Karpas-422 (cell line): ENCODE results near the gene ZNF615. TPM values are rescaled to one million over a fixed set of nuclear protein-coding genes. Genes with fewer than 3 reads are reported as not detected.

Experiments
- DNase-seq: peaks from one replicate; pipeline ENCODE4 v3.0.0-alpha.2; 2015
- H2AFZ ChIP-seq: fragments of 200-600 bp; sonication (generic); 2 replicates; pipeline ENCODE4 v1.6.1; 2014; ENCODE audit warnings: antibody characterized with exemption, low read length, mixed read lengths
- H3K27ac ChIP-seq: fragments of 200-600 bp; sonication (generic); 2 replicates; pipeline ENCODE4 v1.5.1; 2014; ENCODE audit warnings: mild to moderate bottlenecking, low read length, moderate library complexity
- H3K27me3 ChIP-seq: fragments of 200-600 bp; sonication (generic); 2 replicates; pipeline ENCODE4 v1.6.1; 2014; ENCODE audit warnings: low read length, mixed read lengths
- H3K36me3 ChIP-seq: fragments of 200-600 bp; sonication (generic); 2 replicates; pipeline ENCODE4 v1.6.1; 2014; ENCODE audit warnings: low read length, mixed read lengths; ENCODE audit not compliant: insufficient read depth
- H3K4me1 ChIP-seq: fragments of 200-600 bp; sonication (generic); 2 replicates; pipeline ENCODE4 v1.6.1; 2014; ENCODE audit warnings: mild to moderate bottlenecking, low read length, mixed read lengths
- H3K4me2 ChIP-seq: fragments of 200-600 bp; sonication (generic); 2 replicates; pipeline ENCODE4 v1.6.1; 2014; ENCODE audit warnings: low read length, low read depth, mild to moderate bottlenecking; ENCODE audit not compliant: poor library complexity, severe bottlenecking
- H3K4me3 ChIP-seq: fragments of 200-600 bp; sonication (generic); 2 replicates; pipeline ENCODE4 v1.5.1; 2014; ENCODE audit warnings: mild to moderate bottlenecking, antibody characterized with exemption, low read length, mixed read lengths
- H3K79me2 ChIP-seq: fragments of 200-600 bp; sonication (generic); 2 replicates; pipeline ENCODE4 v1.6.1; 2014; ENCODE audit warnings: mild to moderate bottlenecking, low read length, mixed read lengths
- H3K9ac ChIP-seq: fragments of 200-600 bp; sonication (generic); 2 replicates; pipeline ENCODE4 v1.6.0; 2014; ENCODE audit warnings: low read length
- H3K9me2 ChIP-seq: fragments of 200-600 bp; sonication (generic), shearing (Covaris generic); replicated peaks from 2 replicates; pipeline ENCODE4 v1.6.0; 2014; ENCODE audit warnings: mild to moderate bottlenecking, low read length, moderate library complexity; ENCODE audit not compliant: insufficient read depth
- H3K9me3 ChIP-seq: fragments of 300-700, 200-600 bp; sonication (generic); 2 replicates; pipeline ENCODE4 v1.6.1; 2014; ENCODE audit warnings: low read length, mixed read lengths
- H4K20me1 ChIP-seq: fragments of 200-600 bp; sonication (generic); 2 replicates; pipeline ENCODE4 v1.6.1; 2014; ENCODE audit warnings: mild to moderate bottlenecking, antibody characterized with exemption, low read length, low read depth; ENCODE audit not compliant: insufficient read depth
- total RNA-seq: library from RNA; depleted of rRNA; stranded (reverse); fragments of >200 nt; shearing (Covaris generic); gene quantifications from 2 replicates; pipeline ENCODE4 v1.2.3, GENCODE V29; 2014; ENCODE audit warnings: low replicate concordance; rRNA removed

ZNF615 gene
- total RNA-seq, 1 experiment from 2014 or later, result 11.8 TPM

DNA sequence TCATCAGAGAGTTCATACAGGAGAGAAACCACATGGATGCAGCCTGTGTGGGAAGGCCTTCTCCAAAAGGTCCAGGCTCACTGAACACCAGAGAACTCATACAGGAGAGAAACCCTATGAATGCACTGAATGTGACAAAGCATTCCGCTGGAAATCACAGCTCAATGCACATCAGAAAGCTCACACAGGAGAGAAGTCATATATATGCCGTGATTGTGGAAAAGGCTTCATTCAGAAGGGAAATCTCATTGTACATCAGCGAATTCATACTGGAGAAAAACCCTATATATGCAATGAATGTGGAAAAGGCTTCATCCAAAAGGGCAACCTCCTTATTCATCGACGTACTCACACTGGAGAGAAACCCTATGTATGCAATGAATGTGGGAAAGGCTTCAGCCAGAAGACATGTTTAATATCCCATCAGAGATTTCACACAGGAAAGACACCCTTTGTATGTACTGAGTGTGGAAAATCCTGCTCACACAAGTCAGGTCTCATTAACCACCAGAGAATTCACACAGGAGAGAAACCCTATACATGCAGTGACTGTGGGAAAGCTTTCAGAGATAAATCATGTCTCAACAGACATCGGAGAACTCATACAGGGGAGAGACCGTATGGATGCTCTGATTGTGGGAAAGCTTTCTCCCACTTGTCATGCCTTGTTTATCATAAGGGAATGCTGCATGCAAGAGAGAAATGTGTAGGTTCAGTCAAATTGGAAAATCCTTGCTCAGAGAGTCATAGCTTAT is 63.0 kb downstream of the ZNF615 start:
- peaks cover 82% of the 10 kb centered on the region for H3K9me3 ChIP-seq

More for the DNA sequence above, 63.0 kb downstream of the ZNF615 start:
- no peak for DNase-seq
- H3K27me3 ChIP-seq, result no peaks in the 10 kb centered on the region
- peaks cover 62% of the 10 kb centered on the region for H3K36me3 ChIP-seq
- H3K79me2 ChIP-seq, result no peaks in the 10 kb centered on the region
- H3K4me3 ChIP-seq, result no peak overlapping the region
- no peaks in the 10 kb centered on the region for H3K9me2 ChIP-seq
- no peak overlapping the region for H3K27ac ChIP-seq
- no peak overlapping the region for H3K9ac ChIP-seq
- H2AFZ ChIP-seq, result no peak overlapping the region
- H3K4me2 ChIP-seq, result no peak overlapping the region
- H3K4me1 ChIP-seq, result no peaks in the 10 kb centered on the region
- no peaks in the 10 kb centered on the region for H4K20me1 ChIP-seq

Other genes starting within 250 kb of the ZNF615 start
- 0.58 and 7.9 TPM in 2 replicates for gene FPR2, start 247.0 kb downstream of the ZNF615 start, total RNA-seq
- not detected in 2 replicates for gene FPR3, start 213.1 kb downstream of the ZNF615 start, total RNA-seq
- 40.0 and 43.1 TPM in 2 replicates for gene ZNF577, start 120.3 kb downstream of the ZNF615 start, total RNA-seq
- 14.0 and 14.5 TPM in 2 replicates for gene ZNF649, start 103.2 kb downstream of the ZNF615 start, total RNA-seq
- gene ZNF613, start 80.7 kb downstream of the ZNF615 start, total RNA-seq, result 7.3 and 7.5 TPM in 2 replicates
- 3.3 and 12.7 TPM in 2 replicates for gene ZNF350, start 21.4 kb downstream of the ZNF615 start, total RNA-seq
- gene ZNF614, start 20.2 kb upstream of the ZNF615 start, total RNA-seq, result 9.2 and 14.2 TPM in 2 replicates
- 9.9 and 13.8 TPM in 2 replicates for gene ZNF432, start 40.6 kb upstream of the ZNF615 start, total RNA-seq
- gene ZNF841, start 87.6 kb upstream of the ZNF615 start, total RNA-seq, result not detected in 2 replicates
- 6.1 and 7.4 TPM in 2 replicates for gene ZNF616, start 131.7 kb upstream of the ZNF615 start, total RNA-seq
- gene ZNF836, start 163.4 kb upstream of the ZNF615 start, total RNA-seq, result 5.5 and 9.6 TPM in 2 replicates
- 169 and 267 TPM in 2 replicates for gene PPP2R1A, start 181.8 kb upstream of the ZNF615 start, total RNA-seq